NCI-H524 treated with DMSO at 0.1 percent for 48 hours (cell line): ENCODE data around the gene HOXD9.

Experiments used
- DNase-seq: peaks from one replicate; lab custom pipeline; 2025; lab: John Stamatoyannopoulos, UW

Gene HOXD9

GRCh38 chr2:176155356-176156044 is 33.0 kb downstream of the HOXD9 start:
- no peak for DNase-seq

DNA sequence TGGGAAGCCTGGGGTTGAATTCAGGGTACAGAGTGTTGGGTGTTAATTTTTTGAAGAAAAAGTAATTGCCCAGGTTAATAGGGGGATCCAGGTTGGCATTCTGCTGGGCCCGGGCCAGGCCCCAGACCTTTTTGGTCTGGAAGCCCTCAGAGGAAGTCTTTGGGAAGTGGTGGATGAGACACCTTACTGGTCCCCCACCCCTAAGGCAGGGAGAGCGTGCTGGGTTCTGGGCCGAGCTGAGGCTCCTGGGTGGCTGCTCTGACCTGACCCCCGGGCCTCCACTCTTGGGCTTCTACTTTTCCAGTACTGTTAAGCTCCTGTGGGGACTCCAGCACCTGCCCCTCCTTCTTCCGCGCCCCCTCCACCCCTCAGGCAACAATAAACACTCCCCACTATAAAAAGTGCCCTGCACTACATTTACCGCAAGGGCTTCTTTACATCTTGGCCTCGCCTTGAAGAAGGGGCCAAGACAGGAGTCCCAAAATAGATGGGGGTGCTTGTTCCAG is 33.8 kb downstream of the HOXD9 start:
- DNase-seq = no peak

DNA sequence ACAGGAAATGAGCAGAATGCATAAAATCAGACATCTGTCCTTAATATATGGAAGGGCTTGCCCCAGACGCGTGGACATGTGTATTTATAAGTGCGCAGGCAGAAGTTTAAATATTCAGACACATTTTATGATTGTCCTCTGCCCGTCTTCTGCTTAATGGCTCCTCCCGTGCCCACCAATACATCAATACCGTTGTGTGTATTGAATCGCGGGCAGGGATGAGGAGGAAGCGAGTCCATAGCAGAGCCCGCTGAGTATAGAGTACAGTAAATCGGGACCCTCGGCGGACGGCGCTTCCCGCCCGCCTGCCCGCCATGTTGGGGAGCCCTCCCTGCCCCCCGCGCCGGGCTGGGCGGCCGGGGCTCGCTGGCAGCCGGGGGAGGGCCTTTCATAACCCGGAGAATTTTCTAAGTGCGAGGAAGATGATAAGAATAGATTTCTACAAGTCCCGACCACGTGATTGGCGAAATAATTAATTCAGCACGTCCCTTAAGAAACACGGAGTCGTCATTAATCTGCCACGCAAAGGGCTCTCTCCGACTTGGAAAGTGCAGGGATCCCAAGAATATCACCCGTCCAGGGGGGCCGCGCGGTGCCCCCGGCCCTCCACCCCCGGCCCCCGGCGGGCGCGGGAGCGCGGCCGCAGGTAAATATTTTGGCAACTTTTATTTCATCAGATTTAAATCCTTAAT is 34.4 kb downstream of the HOXD9 start, which contains the start of gene HOXD3:
TSS of gene HOXD3 (plus strand) at position 501 of the 692 bp plus-strand sequence. CDS start 11,808 bp downstream, outside the sequence.
- no peak for DNase-seq

- DNase-seq = no peak
Observed at GRCh38 chr2:176157499-176158185, 35.1 kb downstream of the HOXD9 start.

- DNase-seq = no peak
Observed at GRCh38 chr2:176158186-176158591, 35.7 kb downstream of the HOXD9 start.

GRCh38 chr2:176158855-176159662 is 36.5 kb downstream of the HOXD9 start:
- peak; percentile 68 for DNase-seq

- no peak for DNase-seq
Observed at GRCh38 chr2:176159663-176160250, 37.2 kb downstream of the HOXD9 start.

DNA sequence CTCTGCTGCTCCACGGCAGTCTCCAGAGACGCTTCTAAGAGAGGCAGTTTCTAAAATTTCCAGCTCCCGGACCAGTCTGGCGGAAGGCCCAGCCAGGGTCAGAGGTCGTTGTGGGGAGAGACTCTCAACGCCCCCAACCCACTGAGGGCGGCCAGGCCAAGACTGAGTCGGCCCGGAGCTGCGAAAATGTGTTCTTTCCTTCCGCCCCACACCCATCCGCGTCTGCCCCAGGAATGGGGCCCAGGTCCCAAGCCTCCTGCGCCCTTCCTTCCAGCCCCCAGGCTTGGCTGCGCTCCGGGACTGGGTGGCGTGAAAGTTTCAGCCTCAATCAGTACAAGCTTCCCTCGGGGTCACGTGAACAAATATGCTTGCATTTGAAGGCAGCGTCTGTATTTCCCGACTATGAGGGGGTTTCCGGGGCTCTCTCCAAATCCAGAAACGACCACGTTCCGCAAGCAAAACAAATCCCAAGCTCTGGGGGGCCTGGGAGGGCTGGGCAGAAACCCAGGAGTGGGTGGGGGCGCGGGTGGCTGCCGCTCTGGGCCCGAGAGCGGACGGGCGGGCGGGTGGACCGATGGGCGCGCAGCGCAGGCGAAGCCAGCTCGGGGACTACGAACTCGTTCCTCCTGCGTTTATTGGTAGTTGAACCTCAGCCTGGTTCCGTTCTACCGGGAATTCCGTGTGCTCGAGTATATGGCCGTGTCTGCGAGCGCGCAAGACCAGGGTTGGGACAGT is 37.9 kb downstream of the HOXD9 start:
- no peak for DNase-seq

DNA sequence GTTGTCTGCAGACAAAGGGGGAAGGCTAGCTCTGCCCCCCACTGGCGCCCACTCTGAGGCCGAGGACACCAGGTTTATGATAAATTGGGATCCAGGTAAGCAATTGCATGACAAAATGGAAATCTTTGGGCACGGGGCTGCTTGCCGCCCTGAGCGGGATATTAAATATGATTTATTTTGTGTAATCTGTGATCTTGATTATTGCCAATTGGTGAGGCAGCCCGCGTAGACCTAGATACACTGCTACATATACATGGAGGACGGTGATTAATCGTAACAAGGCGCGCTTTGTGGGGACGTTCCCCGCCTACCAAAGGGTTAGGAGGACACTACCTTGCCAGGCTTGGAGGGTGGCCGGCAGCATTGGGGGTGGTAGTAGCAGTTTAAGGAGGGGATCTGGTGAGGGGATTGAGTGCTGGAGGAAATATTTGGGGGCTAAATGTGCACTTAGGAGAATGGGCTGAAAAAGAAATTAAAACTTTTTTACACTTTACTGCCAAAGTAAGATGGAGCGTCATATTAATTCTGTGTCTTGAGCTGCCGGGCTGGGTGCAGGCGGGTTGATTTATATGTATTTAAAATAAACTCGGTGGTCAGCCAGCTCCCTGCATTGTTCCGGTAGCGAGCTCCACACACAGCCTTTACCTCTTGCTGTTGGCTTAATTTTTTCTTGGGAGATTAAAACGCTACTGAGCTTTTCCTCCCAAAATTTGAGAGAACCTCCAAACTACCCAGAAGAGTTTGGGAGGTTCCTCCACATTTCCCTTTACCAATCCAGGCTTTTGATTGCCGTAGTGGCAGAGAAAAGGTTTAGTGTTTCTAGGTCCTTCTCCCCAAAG is 38.7 kb downstream of the HOXD9 start:
- DNase-seq = no peak

- no peak for DNase-seq
Observed at GRCh38 chr2:176161825-176162626, 39.5 kb downstream of the HOXD9 start.

- DNase-seq = no peak
Observed at GRCh38 chr2:176162911-176163671, 40.6 kb downstream of the HOXD9 start.

- DNase-seq = no peak
Observed at GRCh38 chr2:176163672-176164056, 41.1 kb downstream of the HOXD9 start.

DNA sequence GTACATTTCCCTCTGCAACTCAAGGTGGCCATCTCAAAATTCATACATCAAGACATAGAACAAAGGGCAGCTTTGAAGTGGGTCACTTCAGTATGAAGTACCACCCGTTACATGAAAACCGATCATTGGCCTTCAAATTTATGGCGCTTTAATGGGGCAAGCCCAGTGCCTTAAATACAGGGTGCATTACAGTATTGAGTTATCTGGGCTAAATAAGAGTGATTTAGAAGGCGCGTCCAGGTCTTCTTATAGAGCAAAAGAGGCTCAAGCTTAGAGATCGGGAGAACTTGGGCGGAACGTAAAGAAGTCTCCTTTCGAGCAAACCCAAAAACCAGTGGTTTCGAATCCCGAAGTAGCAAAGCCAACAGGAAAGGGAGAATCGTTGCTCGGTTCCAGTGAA is 41.7 kb downstream of the HOXD9 start:
- no peak for DNase-seq

- no peak for DNase-seq
Observed at GRCh38 chr2:176164611-176165369, 42.3 kb downstream of the HOXD9 start.

- no peak for DNase-seq
Observed at GRCh38 chr2:176165370-176166050, 43.0 kb downstream of the HOXD9 start.

DNA sequence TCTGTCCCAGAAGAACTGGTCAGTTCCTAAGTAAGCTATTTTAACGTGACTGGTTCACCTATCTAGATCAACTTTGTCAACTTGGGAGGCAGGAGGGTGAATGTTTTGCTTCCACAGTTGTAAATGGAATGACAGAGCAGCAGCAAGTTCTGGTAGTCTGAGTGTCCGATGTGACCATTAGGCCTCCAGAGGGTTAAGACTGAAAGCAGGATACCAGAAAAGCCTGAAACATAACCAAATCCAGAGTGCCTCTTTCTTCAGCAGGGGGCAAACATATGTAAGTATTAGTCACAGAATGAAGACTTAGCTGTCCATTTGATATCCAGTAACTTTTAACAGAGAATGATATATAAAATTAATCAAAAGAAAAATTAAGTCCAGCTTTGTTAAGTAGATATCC is 43.8 kb downstream of the HOXD9 start:
- no peak for DNase-seq

DNA sequence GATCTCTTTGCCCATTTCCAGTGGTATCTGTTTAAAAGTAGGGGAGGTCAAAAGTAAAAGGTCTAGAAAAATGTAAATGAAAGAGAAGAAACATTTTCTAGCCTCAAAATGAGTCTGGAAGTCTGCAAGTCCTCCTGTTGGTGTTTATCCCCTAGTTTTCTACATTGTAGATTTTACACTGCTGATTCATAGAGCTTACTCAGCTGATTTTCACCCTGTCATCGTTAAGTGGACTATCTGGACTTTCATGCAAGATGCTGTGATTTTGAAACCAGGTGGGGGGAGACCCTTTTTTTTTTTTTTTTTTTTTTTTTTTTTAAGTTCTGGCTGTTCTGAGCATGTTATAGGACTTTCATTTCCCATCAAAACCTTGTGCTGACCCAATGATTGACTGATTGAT is 44.9 kb downstream of the HOXD9 start:
- DNase-seq = no peak
